Stimulated activated CD8-positive, alpha-beta memory T cell treated with anti-CD3 and anti-CD28 coated beads, Interleukin-7, amount 100 ng/mL, for 24 hours (primary cell): ENCODE data around the gene FKBP2.

Experiments
- DNase-seq: peaks from one replicate; pipeline ENCODE4 v3.0.0-alpha.2; 2020; ENCODE audit warnings: low read depth

Gene FKBP2

GRCh38 chr11:64219755-64220154 lies 21.1 kb upstream of the FKBP2 start:
- DNase-seq = no peak

GRCh38 chr11:64220271-64220670 lies 20.6 kb upstream of the FKBP2 start:
- no peak for DNase-seq

- no peak for DNase-seq
Observed at GRCh38 chr11:64220798-64221197, 20.1 kb upstream of the FKBP2 start.

- DNase-seq = no peak
Observed at GRCh38 chr11:64222651-64223000, 18.3 kb upstream of the FKBP2 start.

- no peak for DNase-seq
Observed at GRCh38 chr11:64223001-64223651, 17.8 kb upstream of the FKBP2 start.

GRCh38 chr11:64224151-64224890 lies 16.6 kb upstream of the FKBP2 start:
- no peak for DNase-seq

GRCh38 chr11:64224891-64225607 lies 15.8 kb upstream of the FKBP2 start:
- no peak for DNase-seq

- peak; percentile 94 for DNase-seq
Observed at GRCh38 chr11:64225608-64226506, 15.0 kb upstream of the FKBP2 start, which contains the start of the genes NUDT22 and TRPT1. Gene NUDT22, plus strand, starts transcription at chr11:64226274. Its CDS starts 379 bp downstream, at chr11:64226653. Gene TRPT1, minus strand, starts transcription at chr11:64226186. Its CDS starts 326 bp downstream, at chr11:64225860.

- DNase-seq = no peak
Observed at GRCh38 chr11:64226507-64227051, 14.3 kb upstream of the FKBP2 start.

- no peak for DNase-seq
Observed at GRCh38 chr11:64227405-64227956, 13.4 kb upstream of the FKBP2 start.

GRCh38 chr11:64229090-64229743 lies 11.7 kb upstream of the FKBP2 start:
- no peak for DNase-seq

GRCh38 chr11:64229744-64230170 lies 11.1 kb upstream of the FKBP2 start:
- DNase-seq = no peak

- peak; percentile 81 for DNase-seq
Observed at GRCh38 chr11:64230171-64230984, 10.5 kb upstream of the FKBP2 start, which contains the start of gene DNAJC4. Gene DNAJC4, plus strand, starts transcription at chr11:64230548. Its CDS starts 307 bp downstream, at chr11:64230855.

GRCh38 chr11:64230985-64231365 lies 9.9 kb upstream of the FKBP2 start:
- DNase-seq = no peak

GRCh38 chr11:64231546-64231945 lies 9.3 kb upstream of the FKBP2 start:
- no peak for DNase-seq

- DNase-seq = no peak
Observed at GRCh38 chr11:64232182-64232966, 8.5 kb upstream of the FKBP2 start.

- DNase-seq = no peak
Observed at GRCh38 chr11:64232967-64233315, 8.0 kb upstream of the FKBP2 start.

GRCh38 chr11:64233913-64234586 lies 6.8 kb upstream of the FKBP2 start, which contains the start of gene VEGFB:
Gene VEGFB, plus strand, starts transcription at chr11:64234584. Its CDS starts 250 bp downstream, at chr11:64234834.
- DNase-seq = no peak
